NCI-H774 (cell line): ENCODE results near the gene HAL.

Experiments
- DNase-seq: peaks from one replicate; lab custom pipeline; 2025; lab: John Stamatoyannopoulos, UW

HAL gene

GRCh38 chr12:95942101-95942523 lies 54.0 kb downstream of the HAL start:
- no peak for DNase-seq

- DNase-seq = no peak
These were observed 55.6 kb downstream of the HAL start for GRCh38 chr12:95940514-95940913.
